GM18867 (cell line): Measurements from ENCODE around the gene SETD5.

Source experiments
- ATAC-seq: cut with Tn5 transposase; IDR thresholded peaks from one replicate; pipeline ENCODE4 v1.9.1; 2021; ENCODE audit warnings: mild to moderate bottlenecking, moderate library complexity; ENCODE audit not compliant: unreplicated experiment

The SETD5 gene

GRCh38 chr3:9386501-9387321 lies 10.7 kb upstream of the SETD5 start:
- ATAC-seq, result no peak

DNA sequence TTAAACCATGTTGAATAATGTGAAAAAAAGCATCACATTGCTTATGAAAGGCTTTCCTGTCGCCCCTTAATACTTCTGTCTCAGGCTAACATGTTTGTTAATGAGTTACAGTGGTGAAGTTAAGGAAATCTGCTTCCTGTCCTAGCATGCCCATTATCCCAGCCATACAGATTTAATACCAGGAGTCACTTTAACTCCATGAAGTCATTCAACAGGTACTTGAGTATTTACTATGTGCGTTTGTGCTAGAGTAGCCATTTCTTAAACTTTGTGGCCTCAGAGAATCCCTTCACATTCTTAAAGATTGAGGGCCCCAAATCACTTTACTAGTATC lies 10.1 kb upstream of the SETD5 start:
- no peak for ATAC-seq

- ATAC-seq, result no peak
Observed at GRCh38 chr3:9388142-9388541, 9.3 kb upstream of the SETD5 start.

- no peak for ATAC-seq
Observed at GRCh38 chr3:9388562-9389272, 8.7 kb upstream of the SETD5 start.

DNA sequence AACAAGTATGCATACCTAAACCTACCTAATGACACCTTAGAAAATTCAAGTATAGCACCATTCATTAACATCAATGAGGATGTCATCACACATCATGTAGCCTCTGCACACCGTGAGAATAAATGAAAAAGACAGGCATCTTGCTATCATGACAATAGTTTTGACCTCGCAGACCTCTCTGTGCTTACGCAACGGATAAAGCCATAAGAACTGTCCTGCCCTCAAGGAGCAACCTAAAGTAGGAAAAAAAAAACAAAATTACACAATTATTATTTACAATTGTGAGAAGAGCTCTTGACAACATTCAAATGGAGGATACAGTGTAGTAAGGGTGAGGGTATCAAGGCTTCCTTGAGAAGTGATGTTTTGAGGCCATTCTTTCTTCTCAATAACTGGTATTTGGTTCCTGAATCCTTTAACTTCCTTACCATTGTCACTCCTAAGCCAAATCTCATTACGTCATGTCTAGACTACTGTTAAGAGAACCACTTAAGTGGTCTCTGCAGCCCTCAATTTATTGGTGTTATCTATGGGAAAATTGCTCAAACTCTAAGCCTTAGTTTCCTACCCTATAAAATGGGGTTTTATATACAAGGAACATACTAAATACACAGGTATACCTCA lies 7.0 kb upstream of the SETD5 start:
- ATAC-seq, result no peak

GRCh38 chr3:9392041-9392440 lies 5.4 kb upstream of the SETD5 start:
- ATAC-seq, result no peak

GRCh38 chr3:9395570-9396300 lies 1.7 kb upstream of the SETD5 start:
- ATAC-seq, result no peak

- ATAC-seq, result peak; percentile 26
Observed at GRCh38 chr3:9396301-9396631, 1.1 kb upstream of the SETD5 start.

DNA sequence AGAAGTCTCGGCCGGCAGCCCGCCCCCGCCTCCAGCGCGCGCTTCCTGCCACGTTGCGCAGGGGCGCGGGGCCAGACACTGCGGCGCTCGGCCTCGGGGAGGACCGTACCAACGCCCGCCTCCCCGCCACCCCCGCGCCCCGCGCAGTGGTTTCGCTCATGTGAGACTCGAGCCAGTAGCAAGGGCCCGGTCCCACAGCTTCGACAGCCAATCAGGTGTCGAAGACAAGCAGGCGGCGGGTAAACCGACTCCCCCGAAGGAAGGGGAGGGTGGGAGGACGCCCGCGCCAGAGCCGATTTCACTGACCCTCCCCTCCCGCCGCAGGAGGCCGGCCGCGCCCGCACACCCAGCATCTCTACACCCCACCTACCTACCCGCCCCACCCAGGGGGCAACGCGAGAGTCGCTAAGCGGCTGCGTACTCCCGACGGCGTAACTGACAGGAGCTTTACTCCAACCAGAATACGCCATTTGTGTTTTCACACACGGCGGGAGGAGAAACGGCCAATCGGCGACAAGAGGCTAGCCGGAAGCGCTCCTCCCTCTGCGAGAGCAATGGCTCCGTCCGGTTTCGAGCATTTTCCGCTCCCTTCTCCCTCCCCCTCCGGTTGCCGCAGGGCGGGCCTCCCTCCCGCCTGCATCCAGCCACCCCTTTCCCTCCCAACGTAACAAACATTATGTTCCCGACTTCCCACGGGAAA lies 633 bp upstream of the SETD5 start:
- peak; percentile 74 for ATAC-seq

DNA sequence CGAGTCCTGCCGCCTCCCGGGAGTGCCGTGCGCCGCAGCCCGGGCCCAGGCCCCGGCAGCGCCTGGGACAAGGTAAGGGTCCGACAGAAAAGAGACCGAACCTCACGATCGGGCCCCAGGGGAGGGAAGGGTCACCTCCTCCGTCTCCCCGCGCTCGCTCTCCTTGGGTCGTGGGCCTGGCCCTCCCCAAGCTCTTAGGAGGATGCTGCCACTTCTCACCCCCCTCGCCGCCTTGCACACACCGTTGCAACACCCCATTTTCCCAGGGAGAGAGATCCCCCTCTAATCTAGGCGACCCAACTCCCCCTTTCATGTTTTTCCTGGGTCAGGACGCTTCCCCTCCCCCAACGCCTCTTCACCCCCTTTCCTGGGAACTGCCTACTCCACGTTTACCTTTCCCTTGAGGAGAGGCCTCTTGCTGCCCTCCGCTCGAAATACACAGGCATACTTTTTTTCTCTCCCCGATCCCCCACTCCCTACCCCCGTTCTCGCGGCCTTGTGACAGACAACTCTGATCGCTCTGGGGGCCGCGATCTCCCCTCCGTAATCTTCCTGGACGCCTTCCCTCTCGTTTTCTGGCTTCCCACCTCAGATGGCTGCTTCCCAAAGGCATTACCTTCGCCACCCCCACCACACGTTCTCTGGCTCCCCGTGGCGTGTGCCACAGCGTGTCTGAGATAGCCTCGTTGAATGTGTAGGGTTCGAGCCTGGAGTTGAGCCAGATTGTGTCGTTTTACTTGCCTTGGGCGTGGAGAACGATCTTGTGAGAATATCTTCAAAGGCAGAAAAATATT lies 688 bp downstream of the SETD5 start:
- no peak for ATAC-seq

- ATAC-seq, result no peak
Observed at GRCh38 chr3:9398700-9399336, 1.4 kb downstream of the SETD5 start.

DNA sequence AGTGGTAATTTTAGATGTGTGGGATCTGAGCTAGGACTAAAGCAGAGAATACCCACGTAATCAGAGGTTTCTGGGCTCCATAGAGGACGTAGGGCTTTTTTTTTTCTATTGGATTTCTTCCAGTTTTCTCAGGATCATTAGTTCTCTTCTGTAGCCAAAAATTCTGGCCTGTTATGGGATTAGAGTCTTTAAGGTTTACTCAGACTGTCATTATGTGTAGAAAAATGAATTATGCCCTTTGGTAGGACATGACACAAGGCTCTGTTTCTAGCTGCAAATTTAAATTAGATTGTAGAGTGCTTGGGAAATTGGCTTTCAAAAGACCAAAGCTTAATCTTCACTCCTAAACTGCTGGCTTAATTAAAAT lies 1.9 kb downstream of the SETD5 start:
- no peak for ATAC-seq

- no peak for ATAC-seq
Observed at GRCh38 chr3:9399746-9400145, 2.3 kb downstream of the SETD5 start.

GRCh38 chr3:9400616-9401015 lies 3.2 kb downstream of the SETD5 start:
- no peak for ATAC-seq

- no peak for ATAC-seq
Observed at GRCh38 chr3:9401986-9402385, 4.6 kb downstream of the SETD5 start.

DNA sequence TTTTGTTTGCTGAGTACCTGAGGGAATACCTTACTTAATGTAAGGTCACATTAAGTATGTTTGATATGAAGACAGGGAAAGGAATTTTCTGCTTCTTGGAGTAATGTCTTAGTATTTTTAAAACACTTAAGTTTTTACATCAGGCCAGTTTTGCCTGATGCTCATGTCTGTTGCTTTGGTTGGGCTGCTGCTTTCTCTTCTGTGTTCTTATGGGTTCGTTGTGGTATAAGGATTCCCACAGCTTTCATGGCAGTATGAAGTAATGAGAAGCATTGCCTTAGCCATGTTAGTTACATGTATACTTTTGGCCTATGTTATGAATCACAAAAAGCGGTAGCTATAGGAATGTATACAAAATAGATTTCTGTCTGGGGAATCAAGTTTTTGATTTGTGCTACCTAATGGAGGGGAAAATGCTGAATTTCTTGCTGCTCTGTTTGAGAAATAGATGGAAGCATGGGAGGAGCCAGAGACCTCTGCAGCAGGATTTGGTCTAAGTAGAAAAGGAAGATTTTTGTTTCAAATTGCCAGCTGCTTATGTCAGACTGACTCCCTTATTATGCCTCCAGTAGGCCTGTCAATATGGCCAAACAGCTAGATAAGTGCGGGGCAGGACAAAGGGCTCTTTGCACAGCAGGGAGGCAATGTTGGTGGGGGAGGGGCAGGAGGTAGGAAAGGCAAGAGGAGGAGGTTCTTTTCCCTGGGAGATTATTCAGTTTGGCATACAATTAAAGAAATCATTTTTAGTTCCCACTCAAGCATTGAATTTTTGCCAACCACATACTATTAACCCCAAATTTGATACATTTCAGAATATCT lies 5.2 kb downstream of the SETD5 start:
- no peak for ATAC-seq

DNA sequence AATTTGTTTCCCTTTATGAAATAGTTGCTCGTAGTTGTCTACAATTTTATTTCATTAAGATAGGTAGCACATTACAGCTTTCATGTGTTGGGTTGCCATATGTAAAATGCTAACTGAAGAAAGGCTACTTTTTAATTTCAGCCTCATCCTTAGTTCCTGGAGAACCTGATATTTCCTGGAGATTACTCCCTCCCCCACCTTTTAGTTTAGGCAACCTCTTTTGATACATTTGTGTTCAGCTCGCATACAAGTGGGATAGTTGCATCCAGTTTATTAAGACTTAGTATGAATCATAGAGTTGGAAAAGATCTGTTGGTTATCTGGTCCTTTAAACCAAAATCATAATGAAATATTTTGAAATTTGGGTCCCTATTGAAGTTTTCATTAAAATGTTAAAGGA lies 6.0 kb downstream of the SETD5 start:
- ATAC-seq, result no peak

DNA sequence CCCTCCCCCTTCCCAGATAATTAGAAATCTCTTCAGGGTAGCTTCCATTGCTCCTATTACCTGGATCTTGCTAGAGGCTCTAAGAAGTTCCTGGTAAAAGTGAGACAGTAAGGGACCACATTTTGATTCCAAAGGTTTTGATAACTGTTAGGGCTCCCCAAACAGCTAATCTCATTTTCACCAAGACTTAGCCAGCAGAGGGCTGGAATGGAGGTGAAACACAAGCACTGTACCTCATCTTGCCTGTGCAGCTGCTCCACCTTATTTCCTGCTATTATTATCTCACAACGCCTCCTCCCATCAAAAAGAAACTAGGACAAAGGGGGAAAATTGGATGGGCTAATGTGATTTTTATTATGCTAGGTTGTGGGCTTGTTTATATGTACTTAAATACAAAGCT lies 7.3 kb downstream of the SETD5 start:
- ATAC-seq, result no peak

DNA sequence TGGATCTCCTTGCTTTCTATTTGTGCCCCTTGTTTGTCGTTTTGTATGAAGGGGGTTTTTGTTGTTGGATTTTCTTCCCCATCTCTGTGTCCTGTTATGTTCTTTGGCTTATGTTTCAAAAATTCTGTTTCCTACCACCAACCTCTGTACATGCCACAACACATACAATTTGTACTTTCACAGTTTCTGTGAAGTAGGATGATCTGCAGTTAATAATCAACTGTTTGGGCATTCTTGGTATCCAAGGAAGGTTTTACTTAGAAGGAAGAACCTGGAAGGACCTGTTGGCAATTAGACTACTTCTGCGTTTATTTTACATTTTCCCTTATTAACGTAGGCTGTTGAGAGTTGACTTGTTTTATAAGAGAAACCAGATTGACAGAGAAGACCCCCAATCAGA lies 8.3 kb downstream of the SETD5 start:
- ATAC-seq, result no peak
